Astrocyte of the spinal cord (primary cell): ENCODE results near the gene PLXNA2.

Source experiments
- DNase-seq: peaks from one replicate; pipeline ENCODE4 v3.0.0; 2011; ENCODE audit warnings: low read depth, low spot score
- H3K4me3 ChIP-seq: 2 replicates; pipeline ENCODE4 v1.5.1; 2011; ENCODE audit warnings: low read depth, mild to moderate bottlenecking, low read length, moderate library complexity
- in situ Hi-C: cut with HindIII; loops from 2 replicates; pipeline ENCODE4 v1.10.0; 2017; ENCODE audit warnings: low sequenced_read_pairs
- TF ChIP-seq, protein P1 (sequence below): IDR thresholded peaks from 2 replicates; pipeline ENCODE4 v1.5.1; 2012; ENCODE audit warnings: low read depth, mild to moderate bottlenecking, low read length, inconsistent platforms

Gene PLXNA2

DNA sequence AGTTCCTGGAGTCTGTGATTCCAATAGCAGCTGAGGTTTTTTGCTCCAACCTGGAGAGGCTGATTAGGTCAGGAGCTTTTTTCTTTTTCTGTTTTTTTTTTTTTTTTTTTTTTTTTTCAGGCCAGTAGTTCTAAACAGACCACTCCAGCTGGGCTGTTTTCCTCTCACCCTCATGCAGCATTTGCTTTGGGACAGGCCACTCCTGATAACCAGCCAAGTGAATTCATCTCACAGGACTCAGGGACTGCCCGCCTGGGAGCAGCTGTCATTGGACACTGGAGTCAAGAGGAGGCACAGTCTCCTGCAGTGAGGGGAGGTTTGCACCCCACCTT, 22.9 kb downstream of the PLXNA2 start:
- no peak for DNase-seq
- TF ChIP-seq, protein P1, sequence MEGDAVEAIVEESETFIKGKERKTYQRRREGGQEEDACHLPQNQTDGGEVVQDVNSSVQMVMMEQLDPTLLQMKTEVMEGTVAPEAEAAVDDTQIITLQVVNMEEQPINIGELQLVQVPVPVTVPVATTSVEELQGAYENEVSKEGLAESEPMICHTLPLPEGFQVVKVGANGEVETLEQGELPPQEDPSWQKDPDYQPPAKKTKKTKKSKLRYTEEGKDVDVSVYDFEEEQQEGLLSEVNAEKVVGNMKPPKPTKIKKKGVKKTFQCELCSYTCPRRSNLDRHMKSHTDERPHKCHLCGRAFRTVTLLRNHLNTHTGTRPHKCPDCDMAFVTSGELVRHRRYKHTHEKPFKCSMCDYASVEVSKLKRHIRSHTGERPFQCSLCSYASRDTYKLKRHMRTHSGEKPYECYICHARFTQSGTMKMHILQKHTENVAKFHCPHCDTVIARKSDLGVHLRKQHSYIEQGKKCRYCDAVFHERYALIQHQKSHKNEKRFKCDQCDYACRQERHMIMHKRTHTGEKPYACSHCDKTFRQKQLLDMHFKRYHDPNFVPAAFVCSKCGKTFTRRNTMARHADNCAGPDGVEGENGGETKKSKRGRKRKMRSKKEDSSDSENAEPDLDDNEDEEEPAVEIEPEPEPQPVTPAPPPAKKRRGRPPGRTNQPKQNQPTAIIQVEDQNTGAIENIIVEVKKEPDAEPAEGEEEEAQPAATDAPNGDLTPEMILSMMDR: no peak
- in situ Hi-C loops: no loop called here
- no peak overlapping the region for H3K4me3 ChIP-seq

DNA sequence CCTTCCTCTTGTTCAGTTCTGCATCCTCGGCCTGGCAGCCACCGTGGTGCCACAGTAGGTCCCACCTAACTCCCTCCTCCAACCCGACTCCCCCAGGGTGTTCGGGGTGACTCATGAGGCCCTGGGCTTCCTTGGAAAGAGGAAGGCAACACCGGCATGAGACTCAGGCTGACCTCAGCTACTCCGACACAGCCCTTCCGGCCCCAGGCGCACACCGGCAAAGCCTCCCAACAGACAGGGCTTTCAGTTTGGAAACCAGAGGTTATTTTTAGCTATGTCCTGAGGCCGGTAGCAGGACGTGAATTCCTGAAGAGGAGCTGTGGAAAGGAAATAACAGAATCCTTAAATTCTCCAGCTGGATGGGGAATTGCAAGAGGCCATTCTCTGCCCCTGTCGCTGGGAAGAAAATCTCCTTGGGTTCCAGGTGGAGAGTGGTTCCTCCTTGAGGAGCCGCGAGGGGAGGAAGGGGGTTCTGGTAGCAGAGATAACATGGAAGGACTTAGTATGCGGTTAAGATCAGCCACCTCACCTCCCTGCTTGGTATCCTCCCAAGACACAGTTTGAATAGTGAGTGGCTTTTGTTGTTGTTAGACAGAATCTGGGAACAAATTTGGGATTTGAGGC, 24.4 kb downstream of the PLXNA2 start:
- TF ChIP-seq, protein P1: no peak
- H3K4me3 ChIP-seq: no peak overlapping the region
- peak; percentile 75 for DNase-seq
- in situ Hi-C loops: no loop called here

DNA sequence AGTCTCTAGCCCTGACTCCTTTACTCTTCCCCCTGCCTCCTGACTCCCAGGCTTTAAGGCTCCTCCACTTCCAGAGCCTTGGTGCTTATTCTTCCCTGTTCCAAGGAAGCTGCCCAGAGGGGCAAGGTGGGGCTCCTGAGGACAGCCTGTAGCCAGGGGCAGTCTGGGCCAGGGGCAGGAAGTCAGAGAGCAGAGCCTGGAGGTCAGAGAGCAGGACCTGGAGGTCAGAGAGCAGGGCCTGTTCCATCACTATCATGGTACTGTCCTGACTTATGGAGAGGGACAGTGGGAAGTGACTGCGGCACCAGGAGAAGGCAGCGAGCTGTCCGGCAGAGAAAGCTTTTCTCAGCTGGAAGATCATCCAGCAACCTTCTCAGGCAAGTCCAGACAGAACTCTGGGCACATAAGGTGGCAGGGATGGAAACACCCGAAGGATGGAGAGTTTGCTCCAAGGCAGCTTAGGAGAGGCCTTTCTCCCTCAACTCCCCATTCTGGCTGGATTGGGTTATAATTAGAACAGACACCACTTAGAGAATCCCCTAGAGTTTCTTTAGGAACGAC, 25.0 kb downstream of the PLXNA2 start:
- TF ChIP-seq, protein P1: no peak
- DNase-seq: no peak
- in situ Hi-C loops: no loop called here
- H3K4me3 ChIP-seq: no peak overlapping the region

DNA sequence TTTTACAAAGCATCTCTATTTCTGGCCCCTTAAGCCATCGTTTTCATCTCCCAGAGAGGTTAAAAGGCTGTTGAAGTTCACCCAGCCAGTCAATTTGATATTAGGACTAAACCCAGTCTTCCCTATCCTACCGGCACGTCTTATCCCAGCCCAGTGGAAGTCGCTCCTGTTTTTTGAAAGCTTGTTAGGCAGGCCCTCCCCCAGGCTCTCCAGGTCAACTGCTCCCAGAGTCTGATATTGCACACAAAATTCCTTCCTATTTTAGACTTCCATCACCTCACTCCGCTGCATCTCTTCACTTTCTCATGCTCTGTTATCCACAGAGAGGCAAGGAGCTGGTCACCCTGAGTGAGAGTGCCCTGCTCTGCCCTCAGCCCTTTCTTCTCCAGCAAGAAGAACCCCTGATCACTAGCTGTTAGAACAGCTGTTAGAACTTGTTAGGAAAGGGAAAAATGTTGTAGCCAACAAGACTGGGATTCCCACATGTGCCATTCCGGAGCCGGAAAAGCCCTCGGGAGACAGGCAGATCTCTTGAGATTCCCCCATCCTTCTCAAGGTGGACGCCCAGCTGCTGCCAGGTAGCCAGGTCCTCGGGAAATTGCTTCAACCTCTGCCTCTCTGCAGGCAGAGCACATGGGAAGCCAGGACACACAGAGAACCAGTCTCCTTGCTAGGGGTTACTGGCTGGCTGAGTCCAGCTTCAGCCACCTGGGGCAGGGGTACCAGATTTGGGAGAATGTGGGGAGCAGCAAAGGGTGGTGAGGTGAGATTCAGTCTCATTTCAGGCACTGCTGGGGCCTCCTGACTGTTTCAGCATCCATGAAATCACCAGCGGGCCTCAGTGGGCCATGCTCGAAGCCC, 25.7 kb downstream of the PLXNA2 start:
- no peak overlapping the region for H3K4me3 ChIP-seq
- in situ Hi-C loops: no loop called here
- TF ChIP-seq, protein P1: no peak
- DNase-seq: no peak

DNA sequence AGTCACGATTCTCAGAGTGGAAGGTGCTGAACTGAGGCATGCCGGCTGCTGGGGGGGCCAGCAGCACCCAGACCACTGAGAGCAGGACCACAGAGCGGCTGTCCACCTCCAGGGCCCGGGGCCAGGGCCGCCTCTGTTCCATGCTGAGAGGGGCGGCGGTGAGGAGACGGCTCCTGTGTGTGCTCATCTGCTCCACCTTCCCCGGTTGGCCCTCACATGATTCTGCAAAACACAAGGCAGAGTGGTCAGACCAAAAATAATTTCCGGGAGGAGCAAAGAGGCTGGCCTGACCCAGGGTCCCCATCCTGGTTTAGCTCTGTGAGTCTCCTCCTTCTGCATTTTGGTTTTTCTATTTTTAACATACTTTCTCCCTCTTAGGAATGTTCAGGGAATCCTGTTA, 26.4 kb downstream of the PLXNA2 start:
- in situ Hi-C loops: no loop called here

DNA sequence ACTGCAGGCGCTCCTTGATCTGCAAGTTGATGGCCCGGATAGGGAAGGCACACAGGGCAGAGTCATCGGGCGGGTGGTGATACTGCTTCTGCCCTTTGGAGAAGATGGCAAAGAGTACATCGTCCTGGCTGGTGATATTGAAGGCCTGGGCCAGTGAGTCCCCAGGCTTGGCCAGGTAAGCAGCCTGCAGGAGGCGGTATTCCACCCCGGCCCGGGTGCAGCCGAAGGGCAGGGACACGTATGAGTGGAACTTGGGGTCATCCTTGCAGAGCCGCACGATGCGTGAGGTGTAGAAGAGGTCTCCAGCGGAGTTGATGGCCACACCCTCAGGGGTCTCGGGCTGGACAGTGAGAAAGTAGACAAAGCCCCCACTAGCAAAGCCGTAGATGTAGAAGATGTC, 27.4 kb downstream of the PLXNA2 start:
- no peak for DNase-seq
- TF ChIP-seq, protein P1: no peak
- in situ Hi-C loops: no loop called here
- H3K4me3 ChIP-seq: no peak overlapping the region

More for the DNA sequence above, 26.4 kb downstream of the PLXNA2 start:
- TF ChIP-seq, protein P1: no peak
- no peak overlapping the region for H3K4me3 ChIP-seq
- DNase-seq: no peak
